SU-DHL-6 (cell line): ENCODE measurements around the gene KASH5.

Experiments
- H2AFZ ChIP-seq: fragments of 200-600 bp; sonication (generic); 2 replicates; pipeline ENCODE4 v1.6.1; 2014; ENCODE audit warnings: low read depth, mild to moderate bottlenecking, moderate library complexity, mixed read lengths, antibody characterized with exemption, low read length; ENCODE audit not compliant: severe bottlenecking
- H3F3A ChIP-seq: fragments of 200-600 bp; shearing (Covaris generic); 2 replicates; pipeline ENCODE4 v1.6.0; 2016; ENCODE audit warnings: antibody characterized with exemption, mild to moderate bottlenecking; ENCODE audit not compliant: insufficient read depth
- H3K27ac ChIP-seq: fragments of 200-600 bp; sonication (generic); 2 replicates; pipeline ENCODE4 v1.5.1; 2016; ENCODE audit warnings: low read depth, mild to moderate bottlenecking, low read length, moderate library complexity, mixed read lengths
- H3K27me3 ChIP-seq: fragments of 200-600 bp; sonication (generic), shearing (Covaris generic); 2 replicates; pipeline ENCODE4 v1.6.0; 2014; ENCODE audit warnings: mild to moderate bottlenecking, low read length
- H3K36me3 ChIP-seq: fragments of 200-600 bp; sonication (generic); 2 replicates; pipeline ENCODE4 v1.6.1; 2014; ENCODE audit warnings: mild to moderate bottlenecking, low read length, mixed read lengths
- H3K4me2 ChIP-seq: fragments of 300-600, 200-600 bp; shearing (Covaris generic), sonication (generic); 2 replicates; pipeline ENCODE4 v1.6.0; 2014; ENCODE audit warnings: low read length, low read depth, mild to moderate bottlenecking; ENCODE audit not compliant: poor library complexity, severe bottlenecking
- H3K4me3 ChIP-seq: fragments of 200-600 bp; sonication (generic); 2 replicates; pipeline ENCODE4 v1.5.1; 2014; ENCODE audit warnings: antibody characterized with exemption, low read length, mild to moderate bottlenecking, mixed read lengths; ENCODE audit not compliant: insufficient read depth, poor library complexity, severe bottlenecking
- H3K79me2 ChIP-seq: fragments of 200-600 bp; sonication (generic); 2 replicates; pipeline ENCODE4 v1.6.1; 2014; ENCODE audit warnings: mild to moderate bottlenecking, low read length, moderate library complexity; ENCODE audit not compliant: insufficient read depth
- H3K9ac ChIP-seq: fragments of 200-600 bp; sonication (generic); 2 replicates; pipeline ENCODE4 v1.7.0; 2014; ENCODE audit warnings: mild to moderate bottlenecking, low read length
- H3K9me2 ChIP-seq: fragments of 200-600 bp; sonication (generic); replicated peaks from 2 replicates; pipeline ENCODE4 v1.6.1; 2014; ENCODE audit warnings: low read length; ENCODE audit not compliant: insufficient read depth
- H3K9me3 ChIP-seq: fragments of 200-600 bp; sonication (generic); 2 replicates; pipeline ENCODE4 v1.6.1; 2014; ENCODE audit warnings: low read length, mixed read lengths; ENCODE audit not compliant: insufficient read depth
- H4K20me1 ChIP-seq: fragments of 200-600 bp; sonication (generic); 2 replicates; pipeline ENCODE4 v1.6.1; 2014; ENCODE audit warnings: low read depth, mild to moderate bottlenecking, antibody characterized with exemption, low read length, moderate library complexity, mixed read lengths
- EZH2phosphoT487 ChIP-seq: fragments of 200-600 bp; sonication (generic), shearing (Covaris generic); conservative IDR thresholded peaks from 2 replicates; pipeline ENCODE4 v1.6.1; 2018; ENCODE audit warnings: mild to moderate bottlenecking, antibody characterized with exemption, low read length, moderate library complexity, mixed read lengths
- TF ChIP-seq, protein P1 (sequence below): fragments of 200-600 bp; sonication (generic); IDR thresholded peaks from one replicate; pipeline ENCODE4 v1.5.1; 2017; ENCODE audit warnings: antibody characterized with exemption, mild to moderate bottlenecking, low read length, moderate library complexity; ENCODE audit not compliant: insufficient read depth, poor library complexity, severe bottlenecking

The KASH5 gene

DNA sequence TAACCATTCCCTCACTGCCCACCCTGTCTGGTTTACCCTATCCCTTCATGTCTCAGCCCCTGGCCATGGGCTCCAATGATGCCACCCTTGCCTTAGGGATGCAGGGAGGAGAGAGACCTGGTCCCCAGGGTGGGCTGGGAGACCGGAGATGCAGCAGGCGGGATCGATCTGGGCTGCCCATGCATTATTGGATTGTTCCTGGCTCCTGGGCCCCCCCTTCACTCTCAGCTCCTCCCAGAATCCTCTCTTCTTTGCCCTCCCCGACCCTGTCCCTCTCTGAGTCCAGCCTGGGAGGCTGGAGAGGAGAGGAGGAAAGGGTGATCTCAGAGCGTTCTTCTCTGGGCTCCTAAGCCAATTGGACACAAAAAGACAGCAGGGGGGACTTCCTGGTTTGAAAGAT, 5.8 kb downstream of the KASH5 start:
- no peak for TF ChIP-seq EZH2phosphoT487
- TF ChIP-seq, protein P1, sequence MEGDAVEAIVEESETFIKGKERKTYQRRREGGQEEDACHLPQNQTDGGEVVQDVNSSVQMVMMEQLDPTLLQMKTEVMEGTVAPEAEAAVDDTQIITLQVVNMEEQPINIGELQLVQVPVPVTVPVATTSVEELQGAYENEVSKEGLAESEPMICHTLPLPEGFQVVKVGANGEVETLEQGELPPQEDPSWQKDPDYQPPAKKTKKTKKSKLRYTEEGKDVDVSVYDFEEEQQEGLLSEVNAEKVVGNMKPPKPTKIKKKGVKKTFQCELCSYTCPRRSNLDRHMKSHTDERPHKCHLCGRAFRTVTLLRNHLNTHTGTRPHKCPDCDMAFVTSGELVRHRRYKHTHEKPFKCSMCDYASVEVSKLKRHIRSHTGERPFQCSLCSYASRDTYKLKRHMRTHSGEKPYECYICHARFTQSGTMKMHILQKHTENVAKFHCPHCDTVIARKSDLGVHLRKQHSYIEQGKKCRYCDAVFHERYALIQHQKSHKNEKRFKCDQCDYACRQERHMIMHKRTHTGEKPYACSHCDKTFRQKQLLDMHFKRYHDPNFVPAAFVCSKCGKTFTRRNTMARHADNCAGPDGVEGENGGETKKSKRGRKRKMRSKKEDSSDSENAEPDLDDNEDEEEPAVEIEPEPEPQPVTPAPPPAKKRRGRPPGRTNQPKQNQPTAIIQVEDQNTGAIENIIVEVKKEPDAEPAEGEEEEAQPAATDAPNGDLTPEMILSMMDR, result no peak
- H3K4me2 ChIP-seq, result no peak overlapping the region

DNA sequence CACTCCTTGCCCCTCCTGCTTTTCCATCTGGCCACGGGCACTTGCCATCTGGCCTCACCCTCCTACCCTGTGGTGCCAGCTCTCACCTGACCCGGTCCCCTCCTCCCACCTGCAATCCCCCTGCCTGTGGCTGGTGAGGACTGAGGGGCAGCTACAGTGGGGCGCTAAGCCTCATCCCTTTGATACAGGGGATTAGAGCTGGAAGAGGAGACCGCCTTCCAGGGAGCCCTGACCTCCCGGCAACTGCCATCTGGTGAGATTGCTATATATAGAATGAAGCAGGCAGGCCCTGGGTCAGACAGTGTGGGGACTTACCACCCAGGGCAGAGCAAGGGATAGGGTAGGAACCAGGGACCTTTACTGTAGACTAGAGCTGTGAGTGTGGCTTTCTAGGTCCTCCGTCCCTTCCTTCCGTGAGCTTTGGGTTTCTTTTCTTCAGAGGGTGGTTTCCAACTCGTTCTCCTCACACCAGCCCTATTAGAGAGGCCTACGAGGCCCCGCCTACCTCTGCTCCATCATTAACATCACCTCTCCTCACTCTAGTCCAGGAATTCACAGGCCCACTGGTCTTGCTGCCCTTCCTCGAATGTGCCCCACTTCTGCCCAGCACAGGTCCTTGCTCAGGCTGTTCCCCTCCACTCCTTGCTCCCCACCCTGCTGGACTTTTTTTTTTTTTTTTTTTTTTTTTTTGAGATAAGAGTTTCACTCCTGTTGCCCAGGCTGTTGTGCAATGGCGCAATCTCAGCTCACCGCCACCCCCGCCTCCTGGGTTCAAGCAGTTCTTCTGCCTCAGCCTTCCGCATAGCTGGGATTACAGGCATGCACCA, 7.7 kb downstream of the KASH5 start:
- peaks cover 4% of the 10 kb centered on the region; the same call in 1 of the 2 replicates for H3F3A ChIP-seq
- no peaks in the 10 kb centered on the region for H3K36me3 ChIP-seq
- no peak overlapping the region for H3K4me2 ChIP-seq
- H3K27ac ChIP-seq, result no peak overlapping the region
- H3K79me2 ChIP-seq, result no peaks in the 10 kb centered on the region
- TF ChIP-seq EZH2phosphoT487, result no peak
- TF ChIP-seq, protein P1, result no peak
- H3K9me3 ChIP-seq, result no peaks in the 10 kb centered on the region
- H4K20me1 ChIP-seq, result no peaks in the 10 kb centered on the region
- no peak overlapping the region for H3K9ac ChIP-seq
- H2AFZ ChIP-seq, result no peak overlapping the region
- H3K4me3 ChIP-seq, result no peak overlapping the region
- H3K27me3 ChIP-seq, result no peaks in the 10 kb centered on the region
- no peaks in the 10 kb centered on the region for H3K9me2 ChIP-seq

More for the DNA sequence above, 5.8 kb downstream of the KASH5 start:
- Histone ChIP-seq H3K27me3 (no peaks in the 10 kb centered on the region), H3K9ac (no peak overlapping the region), H3F3A (peaks cover 4% of the 10 kb centered on the region; the same call in 1 of the 2 replicates), H3K27ac (no peak overlapping the region), H2AFZ (no peak overlapping the region), H3K36me3 (no peaks in the 10 kb centered on the region), H3K9me3 (no peaks in the 10 kb centered on the region), H3K9me2 (no peaks in the 10 kb centered on the region), H4K20me1 (no peaks in the 10 kb centered on the region), H3K79me2 (no peaks in the 10 kb centered on the region), H3K4me3 (no peak overlapping the region)

DNA sequence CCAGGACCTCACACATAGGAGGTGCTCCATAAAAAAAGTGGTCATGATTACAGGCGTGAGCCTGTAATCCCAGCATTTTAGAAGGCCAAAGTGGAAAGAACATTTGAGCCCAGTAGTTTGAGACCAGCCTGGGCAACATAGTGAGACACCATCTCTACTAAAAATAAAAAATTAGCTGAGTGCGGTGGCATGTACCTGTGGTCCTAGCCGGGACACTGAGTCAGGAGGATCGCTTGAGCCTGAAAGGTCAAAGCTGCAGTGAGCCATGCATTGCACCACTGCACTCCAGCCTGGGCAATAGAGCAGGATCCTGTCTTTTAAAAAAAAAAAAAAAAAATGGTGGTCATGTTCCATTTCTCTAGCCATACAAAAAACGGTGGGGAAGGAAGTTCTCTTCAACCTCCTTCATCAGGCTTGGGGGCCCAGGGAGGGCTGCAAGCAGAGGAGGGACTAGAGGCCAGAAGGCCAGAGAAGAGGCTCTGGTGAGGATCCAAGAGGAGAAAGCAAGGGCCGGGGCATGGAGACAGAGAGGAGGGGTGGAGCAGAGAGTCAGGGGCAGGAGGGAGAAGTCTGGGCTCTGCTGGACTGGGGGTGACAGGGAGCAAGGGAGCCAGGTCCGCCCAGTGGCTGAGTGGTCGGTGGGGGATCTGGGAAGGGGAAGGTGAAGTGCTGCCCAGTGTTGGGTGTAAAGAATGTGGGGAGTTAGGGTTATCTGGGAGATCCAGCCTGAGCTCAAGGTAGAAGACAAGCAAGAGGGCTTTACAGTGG, 8.9 kb downstream of the KASH5 start:
- H3K36me3 ChIP-seq, result no peaks in the 10 kb centered on the region
- no peaks in the 10 kb centered on the region for H3K9me3 ChIP-seq
- TF ChIP-seq EZH2phosphoT487, result no peak
- TF ChIP-seq, protein P1, result no peak
- H2AFZ ChIP-seq, result no peak overlapping the region
- no peak overlapping the region for H3K4me3 ChIP-seq
- no peaks in the 10 kb centered on the region for H3K27me3 ChIP-seq
- H3K79me2 ChIP-seq, result no peaks in the 10 kb centered on the region
- no peak overlapping the region for H3K27ac ChIP-seq
- H3F3A ChIP-seq, result no peaks in the 10 kb centered on the region
- no peaks in the 10 kb centered on the region for H4K20me1 ChIP-seq
- no peaks in the 10 kb centered on the region for H3K9me2 ChIP-seq
- H3K4me2 ChIP-seq, result no peak overlapping the region
- H3K9ac ChIP-seq, result no peak overlapping the region
